Caco-2 (cell line): ENCODE results near the gene SLF2. TPM values are rescaled to one million over a fixed set of nuclear protein-coding genes. Genes with fewer than 3 reads are reported as not detected.

Experiments used
- BruUV-seq: library from RNA; stranded (reverse); fragments of 400-500 nt; replicated peaks from 2 replicates; lab custom pipeline; 2021; lab: Mats Ljungman, UMichigan
- CTCF ChIA-PET: fragments of 300-600 bp; sonication (Branson Sonifier 250); formaldehyde crosslinking; loops from one replicate; lab custom pipeline; 2022; ENCODE audit warnings: antibody characterized with exemption; lab: Charles Lee
- POLR2A ChIA-PET: fragments of 300-600 bp; sonication (Branson Sonifier 250); formaldehyde crosslinking; loops from one replicate; lab custom pipeline; 2022; ENCODE audit warnings: antibody characterized with exemption; lab: Charles Lee
- DNase-seq, 2 experiments: peaks; one replicate each; pipeline versions ENCODE4 v3.0.0 to v3.0.0-alpha.2; 2020 to 2022
- H3K27me3 ChIP-seq: replicated peaks from 2 replicates; pipeline ENCODE4 v1.6.0; 2011; ENCODE audit warnings: low read length; ENCODE audit not compliant: control insufficient read depth, insufficient read depth
- H3K36me3 ChIP-seq: 2 replicates; pipeline ENCODE4 v1.5.1; 2011; ENCODE audit warnings: low read length; ENCODE audit not compliant: control insufficient read depth, insufficient read depth
- H3K4me1 ChIP-seq: fragments of 250-450 bp; sonication (Bioruptor Pico); 2 replicates; pipeline ENCODE4 v1.5.1; 2020; ENCODE audit warnings: mild to moderate bottlenecking
- H3K4me3 ChIP-seq: 2 replicates; pipeline ENCODE4 v1.5.1; 2011; ENCODE audit warnings: low read depth, mild to moderate bottlenecking, control low read depth, low read length
- H3K9me3 ChIP-seq: fragments of 250-450 bp; sonication (Bioruptor Pico); 2 replicates; pipeline ENCODE4 v1.5.1; 2020; ENCODE audit warnings: mild to moderate bottlenecking, moderate library complexity
- H3K27ac Mint-ChIP-seq: one replicate; pipeline ENCODE4 v1.8.0; 2022; ENCODE audit warnings: mixed read lengths; ENCODE audit not compliant: unreplicated experiment
- H3K27me3 Mint-ChIP-seq: one replicate; pipeline ENCODE4 v1.8.0; 2022; ENCODE audit warnings: mixed read lengths; ENCODE audit not compliant: insufficient read depth, unreplicated experiment
- H3K36me3 Mint-ChIP-seq: one replicate; pipeline ENCODE4 v1.8.0; 2022; ENCODE audit warnings: mild to moderate bottlenecking, mixed read lengths; ENCODE audit not compliant: insufficient read depth, unreplicated experiment
- H3K4me1 Mint-ChIP-seq: one replicate; pipeline ENCODE4 v1.8.0; 2022; ENCODE audit warnings: low read depth, mixed read lengths; ENCODE audit not compliant: unreplicated experiment
- H3K4me3 Mint-ChIP-seq: one replicate; pipeline ENCODE4 v1.8.0; 2022; ENCODE audit warnings: mild to moderate bottlenecking, moderate library complexity, mixed read lengths; ENCODE audit not compliant: unreplicated experiment
- H3K9me3 Mint-ChIP-seq: one replicate; pipeline ENCODE4 v1.8.0; 2022; ENCODE audit warnings: mixed read lengths; ENCODE audit not compliant: unreplicated experiment
- intact Hi-C: fragments of 100-400 bp; cut with micrococcal nuclease; formaldehyde crosslinking; loops from one replicate; pipeline ENCODE4 v1.10.0; 2022; ENCODE audit not compliant: unreplicated experiment
- total RNA-seq: library from RNA; stranded (reverse); gene quantifications from 2 replicates; pipeline ENCODE4 v1.2.3, GENCODE V29; 2022
- TF ChIP-seq, protein P1 (sequence below), 2 experiments: fragments of 200-600 bp in 1 of 2; IDR thresholded peaks; 1 replicate in 1 of 2; 2 replicates in 1 of 2; pipeline versions ENCODE4 v1.5.1 to v1.8.0; 2011 to 2022; ENCODE audit warnings: antibody characterized with exemption in 1 of 2, control low read depth in 1 of 2, inconsistent platforms in 1 of 2, low read depth in 1 of 2, low read length in 1 of 2, mild to moderate bottlenecking in 1 of 2, moderate library complexity in 1 of 2; ENCODE audit not compliant: insufficient read depth in 1 of 2, severe bottlenecking in 1 of 2, unreplicated experiment in 1 of 2

The SLF2 gene
- total RNA-seq, 1 experiment from 2014 or later, result 25.2 TPM

DNA sequence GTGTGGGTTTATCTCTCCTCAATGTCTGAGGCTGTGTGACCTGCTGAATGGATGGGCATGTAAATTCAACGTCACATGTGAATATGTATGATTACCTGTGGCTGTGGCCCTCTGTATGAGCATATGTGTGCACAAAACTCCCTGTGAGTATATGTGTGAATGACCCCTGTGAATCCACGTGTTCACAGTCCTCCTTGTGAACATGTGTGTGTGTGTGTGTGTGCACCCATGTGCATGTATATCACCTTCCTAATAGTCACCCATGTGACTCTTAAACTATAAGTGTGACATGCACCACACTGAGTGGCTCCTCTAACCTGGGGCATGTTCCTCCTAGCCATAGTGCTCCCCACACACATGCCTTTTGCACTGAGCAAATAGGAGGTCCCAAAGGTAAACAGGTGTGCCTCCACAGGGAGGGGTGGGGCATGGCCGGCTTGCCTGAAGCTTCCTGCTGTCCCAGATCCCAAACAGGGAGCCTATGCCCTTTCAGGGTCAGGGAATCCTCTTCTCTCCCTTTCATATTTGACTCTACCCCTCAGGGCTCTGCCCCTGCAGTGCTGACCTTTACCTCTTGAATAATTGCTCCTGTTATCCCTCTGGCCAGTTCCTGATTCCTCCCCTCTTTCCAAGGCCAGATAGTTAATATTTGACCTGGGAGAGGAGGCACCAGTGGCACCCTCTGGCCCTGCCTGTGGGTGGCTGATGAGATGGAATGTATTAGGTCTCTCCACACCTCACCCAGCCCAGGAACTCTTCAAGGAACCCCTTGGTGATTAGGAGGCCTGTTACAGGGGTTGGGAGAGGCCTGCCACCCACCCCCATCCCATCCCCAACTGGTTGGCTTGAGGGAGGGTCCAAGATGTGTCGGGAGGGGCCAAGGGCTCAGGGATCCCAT lies 58.4 kb downstream of the SLF2 start:
- intact Hi-C loops, result loop anchor here (1.0 kb wide), 3 partner anchors 15 to 42 kb away; no protein-coding TSS in a partner anchor
- Histone ChIP-seq H3K4me3 (peak overlapping the region; percentile 98), H3K4me1 (peaks cover 33% of the 10 kb centered on the region), H3K9me3 (no peaks in the 10 kb centered on the region), H3K36me3 (peaks cover 10% of the 10 kb centered on the region; the same call in 1 of the 2 replicates), H3K27me3 (no peaks in the 10 kb centered on the region)
- BruUV-seq, result no TSS peak
- Mint-ChIP-seq H3K4me1 (peaks cover 56% of the 10 kb centered on the region), H3K4me3 (peak overlapping the region; percentile 90), H3K27me3 (no peaks in the 10 kb centered on the region), H3K36me3 (peaks cover 37% of the 10 kb centered on the region), H3K27ac (peak overlapping the region; percentile 86), H3K9me3 (no peaks in the 10 kb centered on the region)
- TF ChIP-seq, protein P1, sequence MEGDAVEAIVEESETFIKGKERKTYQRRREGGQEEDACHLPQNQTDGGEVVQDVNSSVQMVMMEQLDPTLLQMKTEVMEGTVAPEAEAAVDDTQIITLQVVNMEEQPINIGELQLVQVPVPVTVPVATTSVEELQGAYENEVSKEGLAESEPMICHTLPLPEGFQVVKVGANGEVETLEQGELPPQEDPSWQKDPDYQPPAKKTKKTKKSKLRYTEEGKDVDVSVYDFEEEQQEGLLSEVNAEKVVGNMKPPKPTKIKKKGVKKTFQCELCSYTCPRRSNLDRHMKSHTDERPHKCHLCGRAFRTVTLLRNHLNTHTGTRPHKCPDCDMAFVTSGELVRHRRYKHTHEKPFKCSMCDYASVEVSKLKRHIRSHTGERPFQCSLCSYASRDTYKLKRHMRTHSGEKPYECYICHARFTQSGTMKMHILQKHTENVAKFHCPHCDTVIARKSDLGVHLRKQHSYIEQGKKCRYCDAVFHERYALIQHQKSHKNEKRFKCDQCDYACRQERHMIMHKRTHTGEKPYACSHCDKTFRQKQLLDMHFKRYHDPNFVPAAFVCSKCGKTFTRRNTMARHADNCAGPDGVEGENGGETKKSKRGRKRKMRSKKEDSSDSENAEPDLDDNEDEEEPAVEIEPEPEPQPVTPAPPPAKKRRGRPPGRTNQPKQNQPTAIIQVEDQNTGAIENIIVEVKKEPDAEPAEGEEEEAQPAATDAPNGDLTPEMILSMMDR (IDR thresholded peaks at IDR 0.05; ENCODE audit: insufficient read depth in 1 of 2, low read depth in 1 of 2, low read length in 1 of 2, severe bottlenecking in 1 of 2, unreplicated experiment in 1 of 2), result peak in 1 of 2 experiments; percentile 10
- POLR2A ChIA-PET, result interaction anchor here (1.0 kb wide), 1 partner anchor 61 kb away, joined by 5 read pairs; no protein-coding TSS in a partner anchor
- DNase-seq, result peak; percentile 84 to 91
- CTCF ChIA-PET, result no interaction called here

DNA sequence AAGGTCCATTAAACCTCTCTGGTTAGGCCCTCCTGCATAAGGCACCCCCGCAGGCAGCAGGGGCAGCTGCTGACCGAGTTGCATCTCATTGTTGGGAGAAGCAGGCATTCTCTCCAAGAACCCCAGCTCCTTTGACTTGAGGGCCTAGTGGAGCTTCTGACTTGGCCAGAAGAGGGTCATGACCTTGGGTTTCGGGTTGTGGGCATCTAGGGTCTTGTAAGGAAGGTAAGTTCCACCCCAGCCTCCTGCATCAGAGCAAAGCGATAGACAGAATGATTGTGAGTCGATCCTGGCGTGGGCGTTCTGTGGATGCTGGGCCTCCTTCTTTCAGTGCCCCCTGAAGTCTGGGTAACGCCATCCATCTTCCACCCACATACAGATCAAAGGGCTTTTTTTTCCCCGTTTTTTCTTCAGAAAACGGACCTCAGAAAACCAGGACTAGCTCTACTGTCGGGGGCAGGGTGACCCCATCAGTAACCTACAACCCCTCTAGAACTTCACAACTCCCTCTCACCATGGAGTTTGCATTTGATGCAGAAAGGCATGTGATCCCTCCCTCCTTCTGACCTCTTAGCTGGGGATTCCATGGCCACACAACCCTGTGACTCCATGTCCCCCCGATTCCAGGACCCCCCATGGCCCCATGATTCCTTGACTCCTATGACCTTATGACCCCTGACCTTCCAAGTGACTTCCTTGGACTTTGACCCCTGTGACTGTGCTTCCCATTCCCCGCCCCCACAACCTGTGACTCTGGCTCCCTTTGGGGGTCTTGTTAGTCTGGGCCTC lies 59.5 kb downstream of the SLF2 start:
- Mint-ChIP-seq H3K4me1 (peaks cover 63% of the 10 kb centered on the region), H3K9me3 (no peaks in the 10 kb centered on the region), H3K27ac (peak overlapping the region; percentile 86), H3K36me3 (peaks cover 44% of the 10 kb centered on the region), H3K27me3 (no peaks in the 10 kb centered on the region), H3K4me3 (peak overlapping the region; percentile 90)
- peaks cover 11% of the 10 kb centered on the region; the same call in 1 of the 2 replicates for H3K36me3 ChIP-seq
- TF ChIP-seq, protein P1 (IDR thresholded peaks at IDR 0.05; ENCODE audit: insufficient read depth in 1 of 2, low read depth in 1 of 2, low read length in 1 of 2, severe bottlenecking in 1 of 2, unreplicated experiment in 1 of 2), result no peak
- ChIA-PET POLR2A (no interaction called here), CTCF (no interaction called here)
- no TSS peak for BruUV-seq
- DNase-seq, result no peak
- H3K27me3 ChIP-seq, result no peaks in the 10 kb centered on the region
- H3K9me3 ChIP-seq, result no peaks in the 10 kb centered on the region
- intact Hi-C loops, result no loop called here
- peaks cover 41% of the 10 kb centered on the region for H3K4me1 ChIP-seq
- H3K4me3 ChIP-seq, result peak overlapping the region; percentile 18; the same call in 1 of the 2 replicates
